ENCODE results near the gene RFLNA. TPM values are rescaled to one million over a fixed set of nuclear protein-coding genes. Genes with fewer than 3 reads are reported as not detected.

Gene RFLNA
- total and polyA plus RNA-seq, 2 of the 13 experiments (the other 11 are each of a cell fraction or from before 2014, with no cell fraction given) = not detected

- TF ChIP-seq TBX3 (IDR thresholded peaks at IDR 0.05; ENCODE audit: borderline replicate concordance) (no peak), TCF12 (IDR thresholded peaks at IDR 0.05) (no peak), TCF12 (CRISPR knock-in tag; IDR thresholded peaks at IDR 0.05) (0 out of 2 replicates have a peak, but pooled peaks have one; percentile 53), ZBTB2 (CRISPR knock-in tag; IDR thresholded peaks at IDR 0.05; ENCODE audit: low read depth) (no peak), ZNF296 (CRISPR knock-in tag; conservative IDR thresholded peaks at IDR 0.05) (peak; percentile 58; the same call in 1 of the 2 replicates), MIXL1 (CRISPR knock-in tag; IDR thresholded peaks at IDR 0.05) (0 out of 2 replicates have a peak, but pooled peaks have one; percentile 32), KDM1A (CRISPR knock-in tag; IDR thresholded peaks at IDR 0.05) (0 out of 2 replicates have a peak, but pooled peaks have one; percentile 28), NCOA2 (CRISPR knock-in tag; IDR thresholded peaks at IDR 0.05) (peak; percentile 81), SIX1 (CRISPR knock-in tag; IDR thresholded peaks at IDR 0.05; ENCODE audit: borderline replicate concordance) (0 out of 2 replicates have a peak, but pooled peaks have one; percentile 27), RFXANK (CRISPR knock-in tag; IDR thresholded peaks at IDR 0.05) (no peak), MIER3 (CRISPR knock-in tag; IDR thresholded peaks at IDR 0.05; ENCODE audit: borderline replicate concordance) (peak; percentile 75; the same call in 1 of the 2 replicates), GPN1 (CRISPR knock-in tag; IDR thresholded peaks at IDR 0.05; ENCODE audit: borderline replicate concordance) (no peak), HCFC1 (IDR thresholded peaks at IDR 0.05; ENCODE audit: low read depth, low read length) (no peak), ZBTB7B (CRISPR knock-in tag; IDR thresholded peaks at IDR 0.05) (no peak), SMYD3 (CRISPR knock-in tag; IDR thresholded peaks at IDR 0.05) (no peak), FOXA3 (CRISPR knock-in tag; IDR thresholded peaks at IDR 0.05) (peak; percentile 67), CBX1 (IDR thresholded peaks at IDR 0.05; ENCODE audit: low read depth) (no peak), IRF2 (CRISPR knock-in tag; IDR thresholded peaks at IDR 0.05) (peak; percentile 64; the same call in 1 of the 2 replicates), REL (CRISPR knock-in tag; conservative IDR thresholded peaks at IDR 0.05) (no peak; the same call in 1 of the 2 replicates), HNF4G (IDR thresholded peaks at IDR 0.05; ENCODE audit: borderline replicate concordance, low read depth, low read length) (0 out of 2 replicates have a peak, but pooled peaks have one; percentile 43), HNF4G (CRISPR knock-in tag; IDR thresholded peaks at IDR 0.05; ENCODE audit: borderline replicate concordance, low read depth) (peak; percentile 78; the same call in 1 of the 2 replicates)
- TF ChIP-seq, protein P1, sequence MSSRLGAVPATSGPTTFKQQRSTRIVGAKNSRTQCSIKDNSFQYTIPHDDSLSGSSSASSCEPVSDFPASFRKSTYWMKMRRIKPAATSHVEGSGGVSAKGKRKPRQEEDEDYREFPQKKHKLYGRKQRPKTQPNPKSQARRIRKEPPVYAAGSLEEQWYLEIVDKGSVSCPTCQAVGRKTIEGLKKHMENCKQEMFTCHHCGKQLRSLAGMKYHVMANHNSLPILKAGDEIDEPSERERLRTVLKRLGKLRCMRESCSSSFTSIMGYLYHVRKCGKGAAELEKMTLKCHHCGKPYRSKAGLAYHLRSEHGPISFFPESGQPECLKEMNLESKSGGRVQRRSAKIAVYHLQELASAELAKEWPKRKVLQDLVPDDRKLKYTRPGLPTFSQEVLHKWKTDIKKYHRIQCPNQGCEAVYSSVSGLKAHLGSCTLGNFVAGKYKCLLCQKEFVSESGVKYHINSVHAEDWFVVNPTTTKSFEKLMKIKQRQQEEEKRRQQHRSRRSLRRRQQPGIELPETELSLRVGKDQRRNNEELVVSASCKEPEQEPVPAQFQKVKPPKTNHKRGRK (CRISPR knock-in tag; IDR thresholded peaks at IDR 0.05) = no peak
- TF ChIP-seq, protein P2, sequence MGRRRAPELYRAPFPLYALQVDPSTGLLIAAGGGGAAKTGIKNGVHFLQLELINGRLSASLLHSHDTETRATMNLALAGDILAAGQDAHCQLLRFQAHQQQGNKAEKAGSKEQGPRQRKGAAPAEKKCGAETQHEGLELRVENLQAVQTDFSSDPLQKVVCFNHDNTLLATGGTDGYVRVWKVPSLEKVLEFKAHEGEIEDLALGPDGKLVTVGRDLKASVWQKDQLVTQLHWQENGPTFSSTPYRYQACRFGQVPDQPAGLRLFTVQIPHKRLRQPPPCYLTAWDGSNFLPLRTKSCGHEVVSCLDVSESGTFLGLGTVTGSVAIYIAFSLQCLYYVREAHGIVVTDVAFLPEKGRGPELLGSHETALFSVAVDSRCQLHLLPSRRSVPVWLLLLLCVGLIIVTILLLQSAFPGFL (CRISPR knock-in tag; IDR thresholded peaks at IDR 0.05) = no peak
- TF ChIP-seq, protein P3, sequence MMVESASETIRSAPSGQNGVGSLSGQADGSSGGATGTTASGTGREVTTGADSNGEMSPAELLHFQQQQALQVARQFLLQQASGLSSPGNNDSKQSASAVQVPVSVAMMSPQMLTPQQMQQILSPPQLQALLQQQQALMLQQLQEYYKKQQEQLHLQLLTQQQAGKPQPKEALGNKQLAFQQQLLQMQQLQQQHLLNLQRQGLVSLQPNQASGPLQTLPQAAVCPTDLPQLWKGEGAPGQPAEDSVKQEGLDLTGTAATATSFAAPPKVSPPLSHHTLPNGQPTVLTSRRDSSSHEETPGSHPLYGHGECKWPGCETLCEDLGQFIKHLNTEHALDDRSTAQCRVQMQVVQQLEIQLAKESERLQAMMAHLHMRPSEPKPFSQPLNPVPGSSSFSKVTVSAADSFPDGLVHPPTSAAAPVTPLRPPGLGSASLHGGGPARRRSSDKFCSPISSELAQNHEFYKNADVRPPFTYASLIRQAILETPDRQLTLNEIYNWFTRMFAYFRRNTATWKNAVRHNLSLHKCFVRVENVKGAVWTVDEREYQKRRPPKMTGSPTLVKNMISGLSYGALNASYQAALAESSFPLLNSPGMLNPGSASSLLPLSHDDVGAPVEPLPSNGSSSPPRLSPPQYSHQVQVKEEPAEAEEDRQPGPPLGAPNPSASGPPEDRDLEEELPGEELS (CRISPR knock-in tag; IDR thresholded peaks at IDR 0.05) = peak; percentile 70
- TF ChIP-seq, protein P4, sequence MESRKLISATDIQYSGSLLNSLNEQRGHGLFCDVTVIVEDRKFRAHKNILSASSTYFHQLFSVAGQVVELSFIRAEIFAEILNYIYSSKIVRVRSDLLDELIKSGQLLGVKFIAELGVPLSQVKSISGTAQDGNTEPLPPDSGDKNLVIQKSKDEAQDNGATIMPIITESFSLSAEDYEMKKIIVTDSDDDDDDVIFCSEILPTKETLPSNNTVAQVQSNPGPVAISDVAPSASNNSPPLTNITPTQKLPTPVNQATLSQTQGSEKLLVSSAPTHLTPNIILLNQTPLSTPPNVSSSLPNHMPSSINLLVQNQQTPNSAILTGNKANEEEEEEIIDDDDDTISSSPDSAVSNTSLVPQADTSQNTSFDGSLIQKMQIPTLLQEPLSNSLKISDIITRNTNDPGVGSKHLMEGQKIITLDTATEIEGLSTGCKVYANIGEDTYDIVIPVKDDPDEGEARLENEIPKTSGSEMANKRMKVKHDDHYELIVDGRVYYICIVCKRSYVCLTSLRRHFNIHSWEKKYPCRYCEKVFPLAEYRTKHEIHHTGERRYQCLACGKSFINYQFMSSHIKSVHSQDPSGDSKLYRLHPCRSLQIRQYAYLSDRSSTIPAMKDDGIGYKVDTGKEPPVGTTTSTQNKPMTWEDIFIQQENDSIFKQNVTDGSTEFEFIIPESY (CRISPR knock-in tag; IDR thresholded peaks at IDR 0.05) = no peak
Measured at GRCh38 chr12:124352839-124353238, 57.9 kb downstream of the RFLNA start (continued).
